BE2C (cell line): ENCODE measurements around the gene POLR2A.

Experiments
- DNase-seq: peaks from one replicate; pipeline ENCODE4 v3.0.0-alpha.2; 2020
- H3K27me3 ChIP-seq: fragments of 250-450 bp; sonication (Bioruptor Pico); 2 replicates; pipeline ENCODE4 v1.5.1; 2020; ENCODE audit warnings: mild to moderate bottlenecking
- H3K36me3 ChIP-seq: fragments of 250-450 bp; sonication (Bioruptor Pico); 2 replicates; pipeline ENCODE4 v1.5.1; 2020; ENCODE audit warnings: mild to moderate bottlenecking
- H3K4me1 ChIP-seq: fragments of 250-450 bp; sonication (Bioruptor Pico); 2 replicates; pipeline ENCODE4 v1.5.1; 2020
- H3K4me3 ChIP-seq: 2 replicates; pipeline ENCODE4 v1.5.1; 2011; ENCODE audit warnings: low read depth, low read length
- H3K9me3 ChIP-seq: fragments of 250-450 bp; sonication (Bioruptor Pico); 2 replicates; pipeline ENCODE4 v1.5.1; 2020
- TF ChIP-seq, protein P1 (sequence below): IDR thresholded peaks from 2 replicates; pipeline ENCODE4 v1.5.1; 2012; ENCODE audit warnings: mild to moderate bottlenecking, low read depth, low read length

Gene POLR2A

DNA sequence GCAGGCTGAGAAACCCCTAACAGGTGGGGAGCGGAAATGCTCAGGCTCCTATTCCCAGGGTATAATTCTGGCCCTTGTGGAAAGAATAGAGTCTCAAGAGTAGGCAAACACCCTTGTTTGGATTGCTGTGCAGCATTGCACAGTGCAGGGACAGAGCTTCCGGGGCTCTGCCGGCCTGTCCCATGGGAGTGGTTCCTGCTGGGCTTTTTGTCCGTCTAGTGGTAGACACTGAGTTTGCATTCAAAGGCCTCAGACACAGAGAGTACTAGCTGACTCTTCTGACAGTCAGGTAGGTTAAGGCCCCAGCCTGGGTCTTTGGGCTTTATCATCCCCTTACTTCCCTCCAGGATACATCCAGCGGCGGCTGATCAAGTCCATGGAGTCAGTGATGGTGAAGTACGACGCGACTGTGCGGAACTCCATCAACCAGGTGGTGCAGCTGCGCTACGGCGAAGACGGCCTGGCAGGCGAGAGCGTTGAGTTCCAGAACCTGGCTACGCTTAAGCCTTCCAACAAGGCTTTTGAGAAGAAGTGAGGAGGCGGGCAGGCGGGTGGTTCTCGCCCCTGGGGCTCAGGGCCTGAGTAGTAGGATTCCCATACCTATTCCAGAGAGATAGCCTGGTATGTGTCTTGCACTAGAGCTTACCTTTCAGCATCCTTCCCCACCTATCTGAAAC, 18.1 kb downstream of the POLR2A start:
- no peak for DNase-seq
- no peak overlapping the region for H3K4me3 ChIP-seq
- H3K36me3 ChIP-seq = peaks cover 50% of the 10 kb centered on the region
- no peaks in the 10 kb centered on the region for H3K27me3 ChIP-seq
- TF ChIP-seq, protein P1, sequence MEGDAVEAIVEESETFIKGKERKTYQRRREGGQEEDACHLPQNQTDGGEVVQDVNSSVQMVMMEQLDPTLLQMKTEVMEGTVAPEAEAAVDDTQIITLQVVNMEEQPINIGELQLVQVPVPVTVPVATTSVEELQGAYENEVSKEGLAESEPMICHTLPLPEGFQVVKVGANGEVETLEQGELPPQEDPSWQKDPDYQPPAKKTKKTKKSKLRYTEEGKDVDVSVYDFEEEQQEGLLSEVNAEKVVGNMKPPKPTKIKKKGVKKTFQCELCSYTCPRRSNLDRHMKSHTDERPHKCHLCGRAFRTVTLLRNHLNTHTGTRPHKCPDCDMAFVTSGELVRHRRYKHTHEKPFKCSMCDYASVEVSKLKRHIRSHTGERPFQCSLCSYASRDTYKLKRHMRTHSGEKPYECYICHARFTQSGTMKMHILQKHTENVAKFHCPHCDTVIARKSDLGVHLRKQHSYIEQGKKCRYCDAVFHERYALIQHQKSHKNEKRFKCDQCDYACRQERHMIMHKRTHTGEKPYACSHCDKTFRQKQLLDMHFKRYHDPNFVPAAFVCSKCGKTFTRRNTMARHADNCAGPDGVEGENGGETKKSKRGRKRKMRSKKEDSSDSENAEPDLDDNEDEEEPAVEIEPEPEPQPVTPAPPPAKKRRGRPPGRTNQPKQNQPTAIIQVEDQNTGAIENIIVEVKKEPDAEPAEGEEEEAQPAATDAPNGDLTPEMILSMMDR = no peak
- no peaks in the 10 kb centered on the region for H3K9me3 ChIP-seq
- no peaks in the 10 kb centered on the region for H3K4me1 ChIP-seq

DNA sequence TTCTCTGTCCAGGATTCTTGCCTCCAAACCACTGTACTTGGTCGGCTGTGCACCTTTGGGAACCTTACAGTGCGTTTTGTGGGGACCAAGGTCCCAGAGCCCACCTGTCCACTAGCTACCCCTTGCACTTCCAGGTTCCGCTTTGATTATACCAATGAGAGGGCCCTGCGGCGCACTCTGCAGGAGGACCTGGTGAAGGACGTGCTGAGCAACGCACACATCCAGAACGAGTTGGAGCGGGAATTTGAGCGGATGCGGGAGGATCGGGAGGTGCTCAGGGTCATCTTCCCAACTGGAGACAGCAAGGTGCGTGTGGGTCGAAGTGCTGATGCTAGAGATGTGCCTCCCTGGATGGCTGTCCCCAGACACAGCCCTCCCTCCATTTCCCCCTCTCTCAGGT, 18.8 kb downstream of the POLR2A start:
- Histone ChIP-seq H3K27me3 (no peaks in the 10 kb centered on the region), H3K9me3 (no peaks in the 10 kb centered on the region), H3K4me1 (no peaks in the 10 kb centered on the region), H3K4me3 (no peak overlapping the region), H3K36me3 (peaks cover 43% of the 10 kb centered on the region)
- TF ChIP-seq, protein P1 = peak; percentile 38
- peak; percentile 27 for DNase-seq

DNA sequence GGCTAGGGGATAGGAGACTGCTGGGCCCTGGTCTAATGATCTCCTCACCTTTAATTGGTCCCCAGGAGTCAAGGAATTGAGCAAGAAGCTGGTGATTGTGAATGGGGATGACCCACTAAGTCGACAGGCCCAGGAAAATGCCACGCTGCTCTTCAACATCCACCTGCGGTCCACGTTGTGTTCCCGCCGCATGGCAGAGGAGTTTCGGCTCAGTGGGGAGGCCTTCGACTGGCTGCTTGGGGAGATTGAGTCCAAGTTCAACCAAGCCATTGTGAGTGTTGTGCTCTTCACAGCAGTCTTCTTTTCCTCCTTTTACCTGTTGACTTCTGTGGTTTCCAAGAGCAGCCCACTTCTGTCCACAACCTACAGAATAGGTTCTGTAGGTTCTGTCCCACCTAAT, 19.4 kb downstream of the POLR2A start:
- H3K4me1 ChIP-seq = no peaks in the 10 kb centered on the region
- peaks cover 40% of the 10 kb centered on the region for H3K36me3 ChIP-seq
- TF ChIP-seq, protein P1 = no peak
- DNase-seq = no peak
- H3K4me3 ChIP-seq = no peak overlapping the region
- H3K27me3 ChIP-seq = no peaks in the 10 kb centered on the region
- no peaks in the 10 kb centered on the region for H3K9me3 ChIP-seq

DNA sequence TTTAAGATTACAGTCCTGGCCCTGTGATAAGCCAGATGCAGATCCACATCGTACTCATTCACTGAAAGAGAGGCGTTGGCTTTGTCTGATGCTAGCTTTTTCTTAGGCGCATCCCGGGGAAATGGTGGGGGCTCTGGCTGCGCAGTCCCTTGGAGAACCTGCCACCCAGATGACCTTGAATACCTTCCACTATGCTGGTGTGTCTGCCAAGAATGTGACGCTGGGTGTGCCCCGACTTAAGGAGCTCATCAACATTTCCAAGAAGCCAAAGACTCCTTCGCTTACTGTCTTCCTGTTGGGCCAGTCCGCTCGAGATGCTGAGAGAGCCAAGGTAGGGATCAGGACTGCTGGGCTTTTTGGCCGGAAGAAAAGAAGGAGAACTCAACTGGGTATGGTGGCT, 24.0 kb downstream of the POLR2A start:
- Histone ChIP-seq H3K36me3 (peaks cover 16% of the 10 kb centered on the region), H3K4me1 (no peaks in the 10 kb centered on the region), H3K9me3 (no peaks in the 10 kb centered on the region), H3K27me3 (no peaks in the 10 kb centered on the region), H3K4me3 (no peak overlapping the region)
- no peak for DNase-seq
- TF ChIP-seq, protein P1 = no peak

DNA sequence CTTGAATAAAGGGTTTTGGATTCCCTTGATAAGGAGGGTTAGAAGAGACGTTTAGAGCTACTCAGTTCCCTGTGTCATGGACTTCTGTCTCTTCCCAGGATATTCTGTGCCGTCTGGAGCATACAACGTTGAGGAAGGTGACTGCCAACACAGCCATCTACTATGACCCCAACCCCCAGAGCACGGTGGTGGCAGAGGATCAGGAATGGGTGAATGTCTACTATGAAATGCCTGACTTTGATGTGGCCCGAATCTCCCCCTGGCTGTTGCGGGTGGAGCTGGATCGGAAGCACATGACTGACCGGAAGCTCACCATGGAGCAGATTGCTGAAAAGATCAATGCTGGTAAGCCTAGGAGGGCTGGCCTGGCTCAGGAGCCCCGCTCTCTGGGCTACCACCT, 24.7 kb downstream of the POLR2A start:
- H3K9me3 ChIP-seq = no peaks in the 10 kb centered on the region
- peaks cover 9% of the 10 kb centered on the region for H3K36me3 ChIP-seq
- H3K4me3 ChIP-seq = no peak overlapping the region
- no peaks in the 10 kb centered on the region for H3K27me3 ChIP-seq
- no peak for DNase-seq
- TF ChIP-seq, protein P1 = no peak
- H3K4me1 ChIP-seq = no peaks in the 10 kb centered on the region

DNA sequence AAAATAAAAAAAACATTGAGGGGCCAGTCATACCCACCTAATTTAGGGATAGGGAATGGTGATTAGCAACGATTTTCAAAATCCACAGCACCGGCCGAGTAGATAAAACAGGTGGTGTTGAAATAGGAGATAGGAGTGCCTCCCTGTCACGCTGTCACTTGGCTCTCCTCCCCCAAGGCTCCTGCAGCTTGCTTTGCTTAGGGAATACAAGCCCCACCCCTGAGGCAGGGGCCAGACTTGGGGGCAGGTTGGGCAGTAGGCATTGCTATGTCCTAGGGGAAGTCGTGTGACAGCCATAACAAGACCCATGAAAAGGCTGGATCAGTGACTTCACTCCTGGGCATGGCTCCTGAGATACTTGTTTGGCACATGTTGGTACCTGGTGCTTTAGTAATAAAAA, 25.8 kb downstream of the POLR2A start:
- no peak for DNase-seq
- peaks cover 9% of the 10 kb centered on the region for H3K36me3 ChIP-seq

More for the DNA sequence above, 25.8 kb downstream of the POLR2A start:
- Histone ChIP-seq H3K4me3 (no peak overlapping the region), H3K4me1 (no peaks in the 10 kb centered on the region), H3K27me3 (no peaks in the 10 kb centered on the region), H3K9me3 (no peaks in the 10 kb centered on the region)
- TF ChIP-seq, protein P1 = no peak
